H1 (cell line): ENCODE measurements around the gene HBD.

Experiments used
- CEBPB ChIP-seq: IDR thresholded peaks from 2 replicates; pipeline ENCODE4 v1.6.1; 2012; ENCODE audit warnings: low read depth, low read length
- FOSL1 ChIP-seq: IDR thresholded peaks from 2 replicates; pipeline ENCODE4 v1.6.1; 2011; ENCODE audit warnings: mild to moderate bottlenecking, low read depth, low read length, moderate library complexity; ENCODE audit not compliant: insufficient read depth
- JUND ChIP-seq: IDR thresholded peaks from 2 replicates; pipeline ENCODE4 v1.6.1; 2011; ENCODE audit warnings: mild to moderate bottlenecking, improper control_type of control experiment, low read length
- RFX5 ChIP-seq: IDR thresholded peaks from 2 replicates; pipeline ENCODE4 v1.6.1; 2011; ENCODE audit warnings: low read depth, low read length, improper control_type of control experiment, borderline replicate concordance
- SP4 ChIP-seq: IDR thresholded peaks from 2 replicates; pipeline ENCODE4 v1.6.1; 2012; ENCODE audit warnings: low read length, inconsistent platforms
- SUZ12 ChIP-seq: fragments of 200-600 bp; sonication (generic); IDR thresholded peaks from 2 replicates; pipeline ENCODE4 v1.6.1; 2012; ENCODE audit warnings: mild to moderate bottlenecking, inconsistent platforms, low read length, moderate library complexity, mixed read lengths
- ZNF274 ChIP-seq: IDR thresholded peaks from 2 replicates; pipeline ENCODE4 v1.7.0; 2012; ENCODE audit warnings: low read length, borderline replicate concordance; ENCODE audit errors: extremely low read depth
- TF ChIP-seq, protein P1 (sequence below): fragments of 300-600 bp; sonication (generic); IDR thresholded peaks from 2 replicates; pipeline ENCODE4 v1.7.1; 2012; ENCODE audit warnings: low read length, moderate library complexity, mild to moderate bottlenecking, inconsistent platforms; ENCODE audit not compliant: insufficient replicate concordance
- TF ChIP-seq, protein P2 (sequence below), 3 experiments: IDR thresholded peaks; 1 replicate in 2 of 3; 2 replicates in 1 of 3; pipeline versions ENCODE4 v1.5.1 to v1.6.1; 2011; ENCODE audit warnings: low read length in 3 of 3, mild to moderate bottlenecking in 3 of 3, inconsistent platforms in 2 of 3, low read depth in 1 of 3, moderate library complexity in 1 of 3; ENCODE audit not compliant: insufficient read depth in 1 of 3; ENCODE audit errors: control extremely low read depth in 1 of 3

GRCh38 chr11:5242208-5242607, 7.9 kb upstream of the HBD start:
- TF ChIP-seq, protein P1, sequence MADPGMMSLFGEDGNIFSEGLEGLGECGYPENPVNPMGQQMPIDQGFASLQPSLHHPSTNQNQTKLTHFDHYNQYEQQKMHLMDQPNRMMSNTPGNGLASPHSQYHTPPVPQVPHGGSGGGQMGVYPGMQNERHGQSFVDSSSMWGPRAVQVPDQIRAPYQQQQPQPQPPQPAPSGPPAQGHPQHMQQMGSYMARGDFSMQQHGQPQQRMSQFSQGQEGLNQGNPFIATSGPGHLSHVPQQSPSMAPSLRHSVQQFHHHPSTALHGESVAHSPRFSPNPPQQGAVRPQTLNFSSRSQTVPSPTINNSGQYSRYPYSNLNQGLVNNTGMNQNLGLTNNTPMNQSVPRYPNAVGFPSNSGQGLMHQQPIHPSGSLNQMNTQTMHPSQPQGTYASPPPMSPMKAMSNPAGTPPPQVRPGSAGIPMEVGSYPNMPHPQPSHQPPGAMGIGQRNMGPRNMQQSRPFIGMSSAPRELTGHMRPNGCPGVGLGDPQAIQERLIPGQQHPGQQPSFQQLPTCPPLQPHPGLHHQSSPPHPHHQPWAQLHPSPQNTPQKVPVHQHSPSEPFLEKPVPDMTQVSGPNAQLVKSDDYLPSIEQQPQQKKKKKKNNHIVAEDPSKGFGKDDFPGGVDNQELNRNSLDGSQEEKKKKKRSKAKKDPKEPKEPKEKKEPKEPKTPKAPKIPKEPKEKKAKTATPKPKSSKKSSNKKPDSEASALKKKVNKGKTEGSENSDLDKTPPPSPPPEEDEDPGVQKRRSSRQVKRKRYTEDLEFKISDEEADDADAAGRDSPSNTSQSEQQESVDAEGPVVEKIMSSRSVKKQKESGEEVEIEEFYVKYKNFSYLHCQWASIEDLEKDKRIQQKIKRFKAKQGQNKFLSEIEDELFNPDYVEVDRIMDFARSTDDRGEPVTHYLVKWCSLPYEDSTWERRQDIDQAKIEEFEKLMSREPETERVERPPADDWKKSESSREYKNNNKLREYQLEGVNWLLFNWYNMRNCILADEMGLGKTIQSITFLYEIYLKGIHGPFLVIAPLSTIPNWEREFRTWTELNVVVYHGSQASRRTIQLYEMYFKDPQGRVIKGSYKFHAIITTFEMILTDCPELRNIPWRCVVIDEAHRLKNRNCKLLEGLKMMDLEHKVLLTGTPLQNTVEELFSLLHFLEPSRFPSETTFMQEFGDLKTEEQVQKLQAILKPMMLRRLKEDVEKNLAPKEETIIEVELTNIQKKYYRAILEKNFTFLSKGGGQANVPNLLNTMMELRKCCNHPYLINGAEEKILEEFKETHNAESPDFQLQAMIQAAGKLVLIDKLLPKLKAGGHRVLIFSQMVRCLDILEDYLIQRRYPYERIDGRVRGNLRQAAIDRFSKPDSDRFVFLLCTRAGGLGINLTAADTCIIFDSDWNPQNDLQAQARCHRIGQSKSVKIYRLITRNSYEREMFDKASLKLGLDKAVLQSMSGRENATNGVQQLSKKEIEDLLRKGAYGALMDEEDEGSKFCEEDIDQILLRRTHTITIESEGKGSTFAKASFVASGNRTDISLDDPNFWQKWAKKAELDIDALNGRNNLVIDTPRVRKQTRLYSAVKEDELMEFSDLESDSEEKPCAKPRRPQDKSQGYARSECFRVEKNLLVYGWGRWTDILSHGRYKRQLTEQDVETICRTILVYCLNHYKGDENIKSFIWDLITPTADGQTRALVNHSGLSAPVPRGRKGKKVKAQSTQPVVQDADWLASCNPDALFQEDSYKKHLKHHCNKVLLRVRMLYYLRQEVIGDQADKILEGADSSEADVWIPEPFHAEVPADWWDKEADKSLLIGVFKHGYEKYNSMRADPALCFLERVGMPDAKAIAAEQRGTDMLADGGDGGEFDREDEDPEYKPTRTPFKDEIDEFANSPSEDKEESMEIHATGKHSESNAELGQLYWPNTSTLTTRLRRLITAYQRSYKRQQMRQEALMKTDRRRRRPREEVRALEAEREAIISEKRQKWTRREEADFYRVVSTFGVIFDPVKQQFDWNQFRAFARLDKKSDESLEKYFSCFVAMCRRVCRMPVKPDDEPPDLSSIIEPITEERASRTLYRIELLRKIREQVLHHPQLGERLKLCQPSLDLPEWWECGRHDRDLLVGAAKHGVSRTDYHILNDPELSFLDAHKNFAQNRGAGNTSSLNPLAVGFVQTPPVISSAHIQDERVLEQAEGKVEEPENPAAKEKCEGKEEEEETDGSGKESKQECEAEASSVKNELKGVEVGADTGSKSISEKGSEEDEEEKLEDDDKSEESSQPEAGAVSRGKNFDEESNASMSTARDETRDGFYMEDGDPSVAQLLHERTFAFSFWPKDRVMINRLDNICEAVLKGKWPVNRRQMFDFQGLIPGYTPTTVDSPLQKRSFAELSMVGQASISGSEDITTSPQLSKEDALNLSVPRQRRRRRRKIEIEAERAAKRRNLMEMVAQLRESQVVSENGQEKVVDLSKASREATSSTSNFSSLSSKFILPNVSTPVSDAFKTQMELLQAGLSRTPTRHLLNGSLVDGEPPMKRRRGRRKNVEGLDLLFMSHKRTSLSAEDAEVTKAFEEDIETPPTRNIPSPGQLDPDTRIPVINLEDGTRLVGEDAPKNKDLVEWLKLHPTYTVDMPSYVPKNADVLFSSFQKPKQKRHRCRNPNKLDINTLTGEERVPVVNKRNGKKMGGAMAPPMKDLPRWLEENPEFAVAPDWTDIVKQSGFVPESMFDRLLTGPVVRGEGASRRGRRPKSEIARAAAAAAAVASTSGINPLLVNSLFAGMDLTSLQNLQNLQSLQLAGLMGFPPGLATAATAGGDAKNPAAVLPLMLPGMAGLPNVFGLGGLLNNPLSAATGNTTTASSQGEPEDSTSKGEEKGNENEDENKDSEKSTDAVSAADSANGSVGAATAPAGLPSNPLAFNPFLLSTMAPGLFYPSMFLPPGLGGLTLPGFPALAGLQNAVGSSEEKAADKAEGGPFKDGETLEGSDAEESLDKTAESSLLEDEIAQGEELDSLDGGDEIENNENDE: no peak
- TF ChIP-seq, protein P2, sequence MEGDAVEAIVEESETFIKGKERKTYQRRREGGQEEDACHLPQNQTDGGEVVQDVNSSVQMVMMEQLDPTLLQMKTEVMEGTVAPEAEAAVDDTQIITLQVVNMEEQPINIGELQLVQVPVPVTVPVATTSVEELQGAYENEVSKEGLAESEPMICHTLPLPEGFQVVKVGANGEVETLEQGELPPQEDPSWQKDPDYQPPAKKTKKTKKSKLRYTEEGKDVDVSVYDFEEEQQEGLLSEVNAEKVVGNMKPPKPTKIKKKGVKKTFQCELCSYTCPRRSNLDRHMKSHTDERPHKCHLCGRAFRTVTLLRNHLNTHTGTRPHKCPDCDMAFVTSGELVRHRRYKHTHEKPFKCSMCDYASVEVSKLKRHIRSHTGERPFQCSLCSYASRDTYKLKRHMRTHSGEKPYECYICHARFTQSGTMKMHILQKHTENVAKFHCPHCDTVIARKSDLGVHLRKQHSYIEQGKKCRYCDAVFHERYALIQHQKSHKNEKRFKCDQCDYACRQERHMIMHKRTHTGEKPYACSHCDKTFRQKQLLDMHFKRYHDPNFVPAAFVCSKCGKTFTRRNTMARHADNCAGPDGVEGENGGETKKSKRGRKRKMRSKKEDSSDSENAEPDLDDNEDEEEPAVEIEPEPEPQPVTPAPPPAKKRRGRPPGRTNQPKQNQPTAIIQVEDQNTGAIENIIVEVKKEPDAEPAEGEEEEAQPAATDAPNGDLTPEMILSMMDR (IDR thresholded peaks at IDR 0.05; ENCODE audit: control extremely low read depth in 1 of 3, insufficient read depth in 1 of 3, low read depth in 1 of 3, low read length in 3 of 3): no peak
- TF ChIP-seq ZNF274 (no peak), FOSL1 (no peak), SUZ12 (no peak), CEBPB (no peak), RFX5 (no peak), SP4 (no peak), JUND (no peak)
